ENCODE results near the gene EIF2S1.

EIF2S1 gene

DNA sequence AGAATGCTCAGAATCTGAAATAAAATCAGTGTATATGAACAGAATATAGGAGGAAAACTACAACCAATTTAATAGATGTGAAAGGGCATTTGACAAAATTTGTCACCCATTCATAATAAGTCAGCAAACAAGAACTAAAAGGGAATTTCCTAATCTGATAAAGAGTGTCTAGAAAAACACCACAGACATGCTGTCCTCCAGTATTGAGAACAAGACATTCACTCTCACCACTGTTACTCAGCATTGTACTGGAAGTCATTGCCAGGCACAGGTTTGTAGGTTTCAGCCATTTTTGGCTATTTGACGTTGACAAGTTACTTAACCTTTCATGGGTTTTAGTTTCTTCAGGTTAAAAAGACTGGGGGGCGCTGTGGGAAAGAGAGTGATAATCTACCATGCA is 13.2 kb downstream of the EIF2S1 start:
- Histone ChIP-seq H3K36me3 (ENCODE audit: insufficient read depth, low read length) (peaks cover 51% of the 10 kb centered on the region), H3K27ac (ENCODE audit: low read depth, low read length) (no peak overlapping the region), H3K9me3 (ENCODE audit: low read length) (no peaks in the 10 kb centered on the region), H3K4me3 (ENCODE audit: low read depth in 1 of 2, low read length in 2 of 2) (no peak overlapping the region), H3K9ac (ENCODE audit: low read length) (no peak overlapping the region), H3K4me1 (ENCODE audit: insufficient read depth, low read length) (no peaks in the 10 kb centered on the region), H3K27me3 (ENCODE audit: control insufficient read depth in 1 of 2, insufficient read depth in 2 of 2, low read length in 2 of 2) (no peaks in the 10 kb centered on the region)

DNA sequence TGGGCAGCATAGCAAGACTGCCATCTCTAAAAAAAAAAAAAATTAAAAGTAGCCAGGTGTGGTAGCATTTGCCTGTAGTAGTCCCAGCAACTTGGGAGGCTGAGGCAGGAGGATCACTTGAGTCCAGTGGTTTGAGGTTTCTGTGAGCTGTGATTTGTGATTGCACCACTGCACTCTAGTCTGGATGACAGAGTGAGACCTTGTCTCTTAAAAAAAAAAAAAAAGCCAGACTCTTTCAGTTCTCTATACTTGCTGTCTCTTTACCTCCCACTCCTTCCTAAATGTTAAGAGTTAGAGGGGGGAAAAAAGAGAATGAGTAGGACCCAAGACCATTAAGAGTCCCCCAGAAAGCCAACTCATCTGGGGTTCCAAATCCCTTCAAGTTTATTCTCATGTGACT is 17.8 kb downstream of the EIF2S1 start:
- no peaks in the 10 kb centered on the region for H3K27me3 ChIP-seq (ENCODE audit: control insufficient read depth in 1 of 2, insufficient read depth in 2 of 2, low read length in 2 of 2)
- no peaks in the 10 kb centered on the region for H3K9me3 ChIP-seq (ENCODE audit: low read length)
- H3K9ac ChIP-seq (ENCODE audit: low read length): no peak overlapping the region
- no peak overlapping the region for H3K27ac ChIP-seq (ENCODE audit: low read depth, low read length)
- no peak overlapping the region for H3K4me3 ChIP-seq (ENCODE audit: low read depth in 1 of 2, low read length in 2 of 2)
- no peaks in the 10 kb centered on the region for H3K4me1 ChIP-seq (ENCODE audit: insufficient read depth, low read length)
- H3K36me3 ChIP-seq (ENCODE audit: insufficient read depth, low read length): peaks cover 73% of the 10 kb centered on the region

DNA sequence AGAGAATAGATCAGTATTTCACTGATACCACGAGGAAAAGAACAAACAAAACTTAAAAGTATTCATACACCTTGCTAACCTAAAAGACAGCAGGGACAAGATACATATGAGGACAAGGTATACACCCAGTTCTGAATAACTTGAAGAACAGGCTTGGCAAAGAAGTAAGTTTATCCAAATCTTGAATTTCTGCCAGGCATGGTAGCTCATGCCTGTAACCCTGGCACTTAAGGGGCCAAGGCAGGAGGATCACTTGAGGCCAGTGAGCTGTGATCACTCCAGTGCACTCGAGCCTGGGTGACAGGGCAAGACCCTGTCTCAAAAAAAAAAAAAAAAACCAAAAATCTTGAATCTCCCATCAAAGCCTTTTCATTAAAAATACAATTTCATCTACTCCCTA is 25.0 kb downstream of the EIF2S1 start:
- H3K36me3 ChIP-seq (ENCODE audit: insufficient read depth, low read length): peaks cover 33% of the 10 kb centered on the region
- no peak overlapping the region for H3K9ac ChIP-seq (ENCODE audit: low read length)
- H3K27ac ChIP-seq (ENCODE audit: low read depth, low read length): no peak overlapping the region
- no peak overlapping the region for H3K4me3 ChIP-seq (ENCODE audit: low read depth in 1 of 2, low read length in 2 of 2)
- H3K9me3 ChIP-seq (ENCODE audit: low read length): no peaks in the 10 kb centered on the region
- no peaks in the 10 kb centered on the region for H3K27me3 ChIP-seq (ENCODE audit: control insufficient read depth in 1 of 2, insufficient read depth in 2 of 2, low read length in 2 of 2)
- peaks cover 18% of the 10 kb centered on the region for H3K4me1 ChIP-seq (ENCODE audit: insufficient read depth, low read length)

DNA sequence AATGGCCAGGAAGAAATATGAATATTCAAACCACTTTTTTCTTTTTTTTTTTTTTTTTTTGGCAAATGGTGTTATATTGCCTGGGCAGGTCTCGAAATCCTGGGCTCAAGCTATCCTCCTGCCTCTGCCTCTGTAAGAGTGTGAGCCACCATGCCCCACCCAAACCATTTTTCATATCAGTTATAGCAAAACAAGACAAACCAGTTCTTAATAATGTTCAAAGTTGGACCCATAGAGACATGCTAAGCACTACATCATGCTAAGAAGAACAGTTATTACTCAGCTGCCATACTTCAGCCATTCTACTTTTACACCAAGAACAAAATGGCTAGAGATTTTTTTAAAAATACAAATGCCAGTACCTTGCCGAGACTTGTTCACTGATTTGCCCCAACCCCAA is 25.5 kb downstream of the EIF2S1 start:
- Histone ChIP-seq H3K4me1 (ENCODE audit: insufficient read depth, low read length) (peaks cover 18% of the 10 kb centered on the region), H3K9me3 (ENCODE audit: low read length) (no peaks in the 10 kb centered on the region), H3K27ac (ENCODE audit: low read depth, low read length) (no peak overlapping the region), H3K36me3 (ENCODE audit: insufficient read depth, low read length) (peaks cover 28% of the 10 kb centered on the region), H3K9ac (ENCODE audit: low read length) (no peak overlapping the region), H3K27me3 (ENCODE audit: control insufficient read depth in 1 of 2, insufficient read depth in 2 of 2, low read length in 2 of 2) (no peaks in the 10 kb centered on the region), H3K4me3 (ENCODE audit: low read depth in 1 of 2, low read length in 2 of 2) (no peak overlapping the region)

DNA sequence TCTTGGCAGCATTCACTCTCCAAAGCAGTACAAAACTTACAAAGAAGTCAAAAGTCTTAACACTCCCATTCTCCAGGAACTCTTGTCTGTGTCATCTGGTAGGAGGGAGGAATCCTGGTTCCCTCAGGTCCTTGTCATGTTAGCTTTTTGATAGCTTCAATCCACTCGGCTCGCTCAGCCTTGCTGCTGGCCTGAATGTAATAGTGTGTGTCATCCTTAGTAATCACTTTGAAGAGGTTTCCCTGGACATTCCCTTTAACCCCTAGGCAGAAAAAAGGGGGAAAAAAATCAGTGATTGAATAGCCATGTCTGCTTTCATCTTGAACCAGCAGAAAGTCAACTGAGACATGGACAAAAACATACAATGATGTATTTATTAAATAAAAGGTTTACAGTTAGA is 27.1 kb downstream of the EIF2S1 start:
- peaks cover 13% of the 10 kb centered on the region for H3K36me3 ChIP-seq (ENCODE audit: insufficient read depth, low read length)
- H3K9me3 ChIP-seq (ENCODE audit: low read length): no peaks in the 10 kb centered on the region
- H3K4me1 ChIP-seq (ENCODE audit: insufficient read depth, low read length): peaks cover 18% of the 10 kb centered on the region
- no peak overlapping the region for H3K9ac ChIP-seq (ENCODE audit: low read length)
- no peak overlapping the region for H3K27ac ChIP-seq (ENCODE audit: low read depth, low read length)
- no peak overlapping the region for H3K4me3 ChIP-seq (ENCODE audit: low read depth in 1 of 2, low read length in 2 of 2)
- no peaks in the 10 kb centered on the region for H3K27me3 ChIP-seq (ENCODE audit: control insufficient read depth in 1 of 2, insufficient read depth in 2 of 2, low read length in 2 of 2)

DNA sequence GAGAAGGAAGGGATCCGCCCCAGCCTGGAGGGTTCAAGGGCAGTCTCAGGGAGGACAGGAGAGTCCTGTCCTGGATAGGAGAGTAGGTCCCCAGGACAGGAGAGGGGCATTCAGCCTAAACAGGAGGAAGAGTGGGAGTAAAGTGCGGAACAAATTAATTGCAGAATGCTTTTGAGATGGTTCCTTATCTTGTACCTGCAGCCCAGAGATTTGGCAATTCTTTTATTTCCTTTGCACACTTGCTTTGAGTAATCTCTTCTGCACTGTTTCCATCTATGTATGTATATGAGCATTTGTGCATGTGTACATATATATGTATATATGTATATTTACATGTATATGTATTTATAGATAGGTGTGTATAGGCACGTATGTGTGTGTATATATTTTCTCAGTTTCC is 29.1 kb downstream of the EIF2S1 start:
- H3K4me1 ChIP-seq (ENCODE audit: insufficient read depth, low read length): peaks cover 18% of the 10 kb centered on the region
- H3K27ac ChIP-seq (ENCODE audit: low read depth, low read length): no peak overlapping the region

DNA sequence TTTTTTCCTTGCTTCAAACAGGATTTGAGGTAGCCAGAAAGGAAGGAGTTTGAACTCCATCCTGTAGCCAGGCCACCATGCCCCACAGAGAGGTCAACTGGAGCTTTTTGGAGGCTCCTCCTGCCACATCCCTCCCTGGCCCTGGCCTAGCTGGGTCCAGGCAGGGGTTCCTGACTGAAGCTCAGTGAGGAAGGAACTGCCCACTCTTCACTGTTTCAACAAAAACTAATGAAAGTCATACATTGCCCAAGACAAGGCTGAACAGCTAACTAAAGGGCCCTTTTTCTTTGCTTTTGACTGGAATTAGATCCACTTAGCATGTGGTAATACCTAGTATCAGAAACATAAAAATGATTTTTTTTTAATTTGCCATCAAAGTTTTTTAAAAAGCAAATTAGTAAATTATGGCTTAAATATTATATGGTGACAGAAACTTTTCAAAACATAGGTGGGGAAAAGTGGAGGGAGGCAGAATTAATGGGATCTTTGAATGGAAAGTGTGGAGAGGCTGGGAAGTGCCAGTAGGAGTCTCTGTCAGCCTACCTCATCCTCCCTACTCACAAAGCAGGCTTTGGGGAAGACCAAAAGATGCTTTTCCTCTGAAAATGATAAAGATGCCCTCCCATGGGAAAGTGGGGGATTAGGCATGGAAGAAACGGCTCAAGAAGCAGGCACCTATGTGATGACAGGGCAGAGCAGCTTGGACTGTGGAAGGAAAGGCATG is 29.8 kb downstream of the EIF2S1 start:
- Histone ChIP-seq H3K36me3 (ENCODE audit: insufficient read depth, low read length) (no peaks in the 10 kb centered on the region), H3K27me3 (ENCODE audit: control insufficient read depth in 1 of 2, insufficient read depth in 2 of 2, low read length in 2 of 2) (no peaks in the 10 kb centered on the region), H3K4me1 (ENCODE audit: insufficient read depth, low read length) (peaks cover 18% of the 10 kb centered on the region), H3K9me3 (ENCODE audit: low read length) (no peaks in the 10 kb centered on the region), H3K4me3 (ENCODE audit: low read depth in 1 of 2, low read length in 2 of 2) (no peak overlapping the region), H3K27ac (ENCODE audit: low read depth, low read length) (no peak overlapping the region), H3K9ac (ENCODE audit: low read length) (no peak overlapping the region)

More for the DNA sequence above, 29.1 kb downstream of the EIF2S1 start:
- Histone ChIP-seq H3K9me3 (ENCODE audit: low read length) (no peaks in the 10 kb centered on the region), H3K9ac (ENCODE audit: low read length) (no peak overlapping the region), H3K36me3 (ENCODE audit: insufficient read depth, low read length) (no peaks in the 10 kb centered on the region), H3K27me3 (ENCODE audit: control insufficient read depth in 1 of 2, insufficient read depth in 2 of 2, low read length in 2 of 2) (no peaks in the 10 kb centered on the region), H3K4me3 (ENCODE audit: low read depth in 1 of 2, low read length in 2 of 2) (no peak overlapping the region)

DNA sequence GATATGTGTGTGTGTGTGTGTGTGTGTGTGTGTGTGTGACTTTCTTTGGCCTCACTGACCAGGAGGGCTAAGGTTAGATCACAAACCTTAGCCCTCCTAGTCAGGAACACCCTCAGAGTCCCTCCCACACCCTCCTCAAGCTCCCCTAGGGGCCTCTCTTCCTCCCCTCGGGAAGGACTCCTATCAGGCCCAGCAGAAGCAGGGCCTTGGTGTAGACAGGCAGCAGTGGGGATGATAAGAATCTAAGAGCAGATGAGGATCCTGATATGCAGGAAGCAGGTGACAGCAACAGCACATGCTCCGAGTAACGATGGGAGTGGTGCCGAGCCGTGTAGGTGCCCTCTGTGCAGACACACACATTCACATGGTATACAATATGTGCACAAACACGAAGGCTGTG is 31.1 kb downstream of the EIF2S1 start:
- Histone ChIP-seq H3K27me3 (ENCODE audit: control insufficient read depth in 1 of 2, insufficient read depth in 2 of 2, low read length in 2 of 2) (no peaks in the 10 kb centered on the region), H3K9me3 (ENCODE audit: low read length) (no peaks in the 10 kb centered on the region), H3K4me1 (ENCODE audit: insufficient read depth, low read length) (peaks cover 10% of the 10 kb centered on the region), H3K36me3 (ENCODE audit: insufficient read depth, low read length) (no peaks in the 10 kb centered on the region), H3K27ac (ENCODE audit: low read depth, low read length) (no peak overlapping the region), H3K9ac (ENCODE audit: low read length) (no peak overlapping the region), H3K4me3 (ENCODE audit: low read depth in 1 of 2, low read length in 2 of 2) (no peak overlapping the region)

DNA sequence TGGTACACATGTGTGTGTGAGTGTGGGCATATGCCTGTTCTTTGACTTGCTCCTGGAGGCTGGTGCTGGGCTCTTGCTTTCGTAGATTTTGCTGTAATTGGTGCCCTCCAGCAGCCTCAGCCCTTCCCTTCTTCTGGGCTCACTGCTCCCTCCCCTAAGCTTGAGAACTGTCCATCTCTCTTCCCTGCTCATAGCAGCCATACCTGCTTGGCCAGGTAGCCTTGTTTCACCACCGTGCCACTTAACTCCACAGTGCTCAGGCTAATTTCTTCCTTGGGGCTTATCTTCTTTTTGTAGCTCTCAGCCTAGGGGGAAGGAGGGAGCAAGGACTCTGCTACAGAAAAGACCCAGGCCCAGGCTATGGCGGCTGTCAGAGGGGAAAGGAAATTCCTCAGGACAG is 32.0 kb downstream of the EIF2S1 start:
- Histone ChIP-seq H3K4me3 (ENCODE audit: low read depth in 1 of 2, low read length in 2 of 2) (no peak overlapping the region), H3K9me3 (ENCODE audit: low read length) (no peaks in the 10 kb centered on the region), H3K4me1 (ENCODE audit: insufficient read depth, low read length) (peaks cover 2% of the 10 kb centered on the region), H3K27ac (ENCODE audit: low read depth, low read length) (no peak overlapping the region), H3K9ac (ENCODE audit: low read length) (no peak overlapping the region), H3K36me3 (ENCODE audit: insufficient read depth, low read length) (no peaks in the 10 kb centered on the region), H3K27me3 (ENCODE audit: control insufficient read depth in 1 of 2, insufficient read depth in 2 of 2, low read length in 2 of 2) (no peaks in the 10 kb centered on the region)

DNA sequence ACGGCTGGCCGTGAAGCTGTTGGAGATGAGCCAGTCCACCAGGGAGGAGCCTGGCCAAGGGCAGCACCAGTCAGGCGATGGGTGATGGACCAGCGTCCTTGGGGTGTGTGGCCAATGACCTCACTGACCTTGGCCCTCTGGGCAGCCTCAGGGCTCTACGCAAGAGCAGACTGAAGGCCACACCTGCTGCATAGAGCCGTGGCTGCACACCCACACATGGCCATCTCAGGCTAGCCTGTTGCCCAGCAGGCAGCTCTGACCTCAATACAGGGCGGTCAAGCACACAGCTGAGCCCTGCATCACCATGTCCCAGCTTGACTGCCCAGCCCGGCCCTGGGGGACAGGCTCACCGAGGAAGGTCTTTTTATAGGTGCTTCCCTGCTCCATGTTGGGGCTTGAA is 32.7 kb downstream of the EIF2S1 start:
- Histone ChIP-seq H3K27me3 (ENCODE audit: control insufficient read depth in 1 of 2, insufficient read depth in 2 of 2, low read length in 2 of 2) (no peaks in the 10 kb centered on the region), H3K9me3 (ENCODE audit: low read length) (no peaks in the 10 kb centered on the region), H3K27ac (ENCODE audit: low read depth, low read length) (no peak overlapping the region), H3K36me3 (ENCODE audit: insufficient read depth, low read length) (no peaks in the 10 kb centered on the region), H3K4me1 (ENCODE audit: insufficient read depth, low read length) (no peaks in the 10 kb centered on the region), H3K4me3 (ENCODE audit: low read depth in 1 of 2, low read length in 2 of 2) (no peak overlapping the region), H3K9ac (ENCODE audit: low read length) (no peak overlapping the region)

DNA sequence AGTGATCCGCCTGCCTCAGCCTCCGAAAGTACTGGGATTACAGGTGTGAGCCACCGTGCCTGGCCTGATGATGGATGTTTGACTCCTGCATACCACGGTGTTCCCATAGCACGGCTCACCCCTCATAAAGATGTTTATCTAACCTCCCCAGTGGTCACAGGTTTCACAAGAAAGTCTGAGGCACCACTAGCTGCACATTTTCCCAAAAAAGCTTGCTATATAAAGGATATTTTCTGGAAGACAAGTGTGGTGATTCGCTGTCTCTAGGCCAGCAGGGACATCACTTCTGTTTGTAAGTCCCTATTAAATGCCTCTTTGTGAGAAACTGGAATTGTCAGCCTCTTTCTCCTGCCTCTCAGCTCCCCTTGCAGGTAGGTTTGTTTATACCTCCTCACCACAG is 33.6 kb downstream of the EIF2S1 start:
- Histone ChIP-seq H3K9ac (ENCODE audit: low read length) (no peak overlapping the region), H3K27ac (ENCODE audit: low read depth, low read length) (no peak overlapping the region), H3K36me3 (ENCODE audit: insufficient read depth, low read length) (no peaks in the 10 kb centered on the region), H3K4me1 (ENCODE audit: insufficient read depth, low read length) (no peaks in the 10 kb centered on the region), H3K27me3 (ENCODE audit: control insufficient read depth in 1 of 2, insufficient read depth in 2 of 2, low read length in 2 of 2) (no peaks in the 10 kb centered on the region), H3K9me3 (ENCODE audit: low read length) (no peaks in the 10 kb centered on the region), H3K4me3 (ENCODE audit: low read depth in 1 of 2, low read length in 2 of 2) (no peak overlapping the region)

DNA sequence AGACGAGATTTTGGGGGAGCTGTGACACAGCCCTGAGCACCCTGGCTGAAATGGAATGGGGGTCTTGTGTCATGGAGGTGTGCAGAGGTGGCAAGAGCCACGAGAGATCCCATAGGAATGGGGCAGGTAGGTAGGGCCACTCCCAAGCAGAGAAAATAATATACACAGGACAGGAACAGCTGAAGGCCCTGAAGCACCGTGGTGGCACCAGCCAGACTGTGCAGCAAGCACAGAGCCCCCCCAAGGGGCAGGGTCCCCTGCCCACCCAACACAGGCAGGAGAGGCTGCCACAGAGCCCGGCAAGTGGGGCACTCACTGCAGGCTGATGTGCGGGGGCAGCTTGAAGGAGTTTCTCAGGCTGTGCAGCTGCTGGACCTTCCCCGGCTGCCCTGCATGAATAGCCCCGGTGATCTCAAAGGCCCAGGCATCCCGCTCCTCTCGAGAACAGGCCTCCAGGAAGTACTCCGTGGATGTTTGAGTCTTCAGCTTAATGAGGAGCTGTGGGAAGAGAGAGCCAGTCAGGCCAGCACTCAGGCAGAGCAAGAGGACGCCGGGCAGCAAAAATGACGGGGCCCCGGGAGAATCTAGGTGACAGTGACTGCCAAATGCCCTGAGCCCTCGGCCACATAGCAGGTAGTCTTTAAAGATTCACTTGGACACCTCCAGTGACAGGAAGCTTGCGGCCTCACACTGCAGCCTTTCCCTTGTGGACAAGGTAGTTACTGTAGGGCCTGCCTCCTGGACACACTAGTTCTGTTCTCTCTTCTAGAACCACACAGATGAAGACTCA is 35.2 kb downstream of the EIF2S1 start:
- H3K9me3 ChIP-seq (ENCODE audit: low read length): no peaks in the 10 kb centered on the region
- H3K27me3 ChIP-seq (ENCODE audit: control insufficient read depth in 1 of 2, insufficient read depth in 2 of 2, low read length in 2 of 2): no peaks in the 10 kb centered on the region
- H3K36me3 ChIP-seq (ENCODE audit: insufficient read depth, low read length): no peaks in the 10 kb centered on the region
- no peak overlapping the region for H3K27ac ChIP-seq (ENCODE audit: low read depth, low read length)
- H3K9ac ChIP-seq (ENCODE audit: low read length): no peak overlapping the region
- no peaks in the 10 kb centered on the region for H3K4me1 ChIP-seq (ENCODE audit: insufficient read depth, low read length)
- no peak overlapping the region for H3K4me3 ChIP-seq (ENCODE audit: low read depth in 1 of 2, low read length in 2 of 2)
